ENCODE results near the gene PNPLA7. TPM values are rescaled to one million over a fixed set of nuclear protein-coding genes. Genes with fewer than 3 reads are reported as not detected.

Gene PNPLA7
- total RNA-seq, 4 donors from 2014 or later = 0.26 to 25.7 (median 3.4) TPM

DNA sequence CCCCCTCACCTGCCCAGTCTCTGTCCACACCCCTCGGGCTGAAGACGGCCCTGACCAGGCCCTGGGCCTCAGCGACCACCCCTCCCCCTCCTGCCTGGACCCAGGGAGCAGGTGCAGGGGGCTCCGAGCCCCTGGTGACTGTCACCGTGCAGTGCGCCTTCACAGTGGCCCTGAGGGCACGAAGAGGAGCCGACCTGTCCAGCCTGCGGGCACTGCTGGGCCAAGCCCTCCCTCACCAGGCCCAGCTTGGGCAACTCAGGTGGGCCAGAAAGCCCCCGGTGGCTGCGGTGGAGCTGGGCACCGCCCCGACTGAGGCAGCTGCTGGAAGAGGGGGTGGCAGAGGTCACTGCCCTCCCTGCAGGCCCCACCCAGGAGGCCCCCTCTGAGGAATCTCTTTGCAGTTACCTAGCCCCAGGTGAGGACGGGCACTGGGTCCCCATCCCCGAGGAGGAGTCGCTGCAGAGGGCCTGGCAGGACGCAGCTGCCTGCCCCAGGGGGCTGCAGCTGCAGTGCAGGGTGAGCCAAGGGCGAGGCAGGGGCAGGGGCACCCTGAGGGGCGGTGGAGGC is 116.8 kb downstream of the PNPLA7 start:
- H3K27ac ChIP-seq = no peak overlapping the region
- H3K36me3 ChIP-seq = no peaks in the 10 kb centered on the region
- no peaks in the 10 kb centered on the region for H3K27me3 ChIP-seq
- no peak for DNase-seq
- TF ChIP-seq, protein P1, sequence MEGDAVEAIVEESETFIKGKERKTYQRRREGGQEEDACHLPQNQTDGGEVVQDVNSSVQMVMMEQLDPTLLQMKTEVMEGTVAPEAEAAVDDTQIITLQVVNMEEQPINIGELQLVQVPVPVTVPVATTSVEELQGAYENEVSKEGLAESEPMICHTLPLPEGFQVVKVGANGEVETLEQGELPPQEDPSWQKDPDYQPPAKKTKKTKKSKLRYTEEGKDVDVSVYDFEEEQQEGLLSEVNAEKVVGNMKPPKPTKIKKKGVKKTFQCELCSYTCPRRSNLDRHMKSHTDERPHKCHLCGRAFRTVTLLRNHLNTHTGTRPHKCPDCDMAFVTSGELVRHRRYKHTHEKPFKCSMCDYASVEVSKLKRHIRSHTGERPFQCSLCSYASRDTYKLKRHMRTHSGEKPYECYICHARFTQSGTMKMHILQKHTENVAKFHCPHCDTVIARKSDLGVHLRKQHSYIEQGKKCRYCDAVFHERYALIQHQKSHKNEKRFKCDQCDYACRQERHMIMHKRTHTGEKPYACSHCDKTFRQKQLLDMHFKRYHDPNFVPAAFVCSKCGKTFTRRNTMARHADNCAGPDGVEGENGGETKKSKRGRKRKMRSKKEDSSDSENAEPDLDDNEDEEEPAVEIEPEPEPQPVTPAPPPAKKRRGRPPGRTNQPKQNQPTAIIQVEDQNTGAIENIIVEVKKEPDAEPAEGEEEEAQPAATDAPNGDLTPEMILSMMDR (IDR thresholded peaks at IDR 0.05) = no peak
- no peak for TF ChIP-seq POLR2A (IDR thresholded peaks at IDR 0.05)
- peaks cover 0 to 5% of the 10 kb centered on the region in 2 donors for H3K4me1 ChIP-seq
- no peak overlapping the region for H3K4me3 ChIP-seq
- no peaks in the 10 kb centered on the region for H3K9me3 ChIP-seq
- intact Hi-C loops (cut with DNase I; ENCODE audit: low total_unique reads) = no loop called here

DNA sequence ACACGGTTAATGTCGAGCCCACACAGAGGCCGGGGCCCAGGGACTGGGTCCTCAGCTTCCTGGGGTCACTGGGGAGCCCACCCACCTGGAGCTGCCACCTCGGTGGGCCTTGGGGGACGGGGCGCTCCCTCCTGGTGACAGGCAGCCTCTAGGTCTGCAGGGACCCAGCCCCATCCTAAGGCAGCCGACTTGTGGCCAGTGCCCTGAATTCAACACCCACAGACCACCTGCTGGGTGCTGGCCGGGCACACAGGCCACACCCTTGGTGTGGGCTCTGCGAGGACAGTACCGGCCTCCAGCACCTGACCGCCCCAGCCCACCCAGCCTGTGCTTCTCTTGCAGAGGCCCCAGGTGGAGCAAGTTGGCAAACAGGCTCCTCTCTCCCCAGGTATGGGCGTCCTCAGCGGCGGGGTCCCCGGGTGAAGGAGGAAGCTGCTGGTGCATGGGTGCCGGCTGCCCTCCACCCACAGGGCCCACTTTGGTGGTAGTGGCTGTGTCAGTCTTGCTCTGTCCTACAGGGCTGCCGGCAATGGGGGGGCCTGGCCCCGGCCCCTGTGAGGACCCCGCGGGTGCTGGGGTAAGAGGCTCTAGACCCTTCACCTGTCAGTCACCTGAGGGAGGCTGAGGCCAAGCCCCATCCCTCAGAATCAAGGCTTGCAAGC is 117.4 kb downstream of the PNPLA7 start:
- Histone ChIP-seq H3K27me3 (no peaks in the 10 kb centered on the region), H3K4me1 (peaks cover 0 to 5% of the 10 kb centered on the region in 2 donors), H3K9me3 (no peaks in the 10 kb centered on the region), H3K27ac (no peak overlapping the region), H3K4me3 (no peak overlapping the region), H3K36me3 (no peaks in the 10 kb centered on the region)
- TF ChIP-seq POLR2A (IDR thresholded peaks at IDR 0.05) = no peak
- TF ChIP-seq, protein P1 (IDR thresholded peaks at IDR 0.05) = no peak
- intact Hi-C loops (cut with DNase I; ENCODE audit: low total_unique reads) = no loop called here
- no peak for DNase-seq

DNA sequence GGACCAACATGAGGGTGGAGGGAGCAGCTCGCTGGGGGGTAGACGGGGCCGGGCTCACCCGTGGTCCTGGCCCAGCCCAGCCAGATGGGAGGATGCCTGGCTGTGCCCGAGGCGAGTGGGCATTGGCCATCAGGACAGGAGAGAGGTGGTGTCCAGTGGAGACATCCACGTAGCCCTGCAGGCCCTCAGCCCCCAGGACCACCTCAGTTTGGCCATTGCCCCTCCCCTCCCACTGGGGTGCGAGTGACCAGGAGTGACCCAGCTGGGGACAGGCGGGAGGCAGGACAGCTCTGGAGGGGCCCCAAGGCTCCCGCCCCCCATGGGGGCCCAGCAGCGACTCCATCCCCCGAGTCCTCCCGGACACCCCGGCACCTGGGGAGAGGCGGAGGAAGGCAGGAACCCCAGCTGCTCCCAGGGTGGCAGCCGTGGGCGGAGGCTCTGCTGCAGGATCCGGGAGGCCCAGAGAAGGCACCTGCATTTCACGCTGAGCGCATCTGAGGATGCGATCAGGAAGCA is 118.7 kb downstream of the PNPLA7 start:
- no peak for DNase-seq
- intact Hi-C loops (cut with DNase I; ENCODE audit: low total_unique reads) = no loop called here
- H3K4me1 ChIP-seq = peaks cover 0 to 5% of the 10 kb centered on the region in 2 donors
- H3K36me3 ChIP-seq = no peaks in the 10 kb centered on the region
- H3K9me3 ChIP-seq = no peaks in the 10 kb centered on the region
- no peaks in the 10 kb centered on the region for H3K27me3 ChIP-seq
- H3K27ac ChIP-seq = no peak overlapping the region
- no peak overlapping the region for H3K4me3 ChIP-seq
- TF ChIP-seq, protein P1 (IDR thresholded peaks at IDR 0.05) = no peak
- TF ChIP-seq POLR2A (IDR thresholded peaks at IDR 0.05) = no peak

DNA sequence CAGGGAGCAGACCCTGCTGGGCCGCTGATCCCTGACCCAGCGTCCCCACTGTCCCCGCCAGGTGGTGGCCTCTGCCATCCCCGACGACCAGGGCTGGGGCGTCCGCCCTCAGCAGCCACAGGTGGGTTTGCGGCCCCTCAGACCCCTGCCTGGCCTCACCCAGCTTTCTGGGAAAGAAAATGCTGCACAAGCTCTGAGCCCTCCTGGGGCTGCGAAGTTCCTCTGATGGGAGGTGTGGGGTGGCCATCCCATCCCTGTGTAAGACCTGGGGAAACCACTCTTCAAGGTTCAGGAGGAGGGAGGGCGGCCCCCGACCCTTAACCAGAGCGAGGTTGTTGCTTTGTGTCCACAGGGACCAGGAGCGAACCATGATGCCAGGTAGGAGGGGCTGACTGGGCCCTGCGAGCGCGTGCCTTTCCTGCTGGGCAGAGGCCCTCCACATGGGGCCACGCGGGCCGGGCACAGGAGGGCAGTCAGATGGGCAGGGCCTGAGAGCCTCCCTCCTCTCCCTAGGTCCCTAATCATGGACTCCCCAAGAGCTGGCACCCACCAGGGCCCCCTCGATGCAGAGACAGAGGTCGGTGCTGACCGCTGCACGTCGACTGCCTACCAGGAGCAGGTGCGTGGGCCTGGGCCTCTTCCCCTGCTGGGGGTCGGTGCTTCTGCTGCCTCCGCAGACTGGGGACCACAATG is 119.3 kb downstream of the PNPLA7 start:
- no peak overlapping the region for H3K27ac ChIP-seq
- no peaks in the 10 kb centered on the region for H3K9me3 ChIP-seq
- DNase-seq = no peak
- intact Hi-C loops (cut with DNase I; ENCODE audit: low total_unique reads) = no loop called here
- TF ChIP-seq, protein P1 (IDR thresholded peaks at IDR 0.05) = no peak
- no peak for TF ChIP-seq POLR2A (IDR thresholded peaks at IDR 0.05)
- peaks cover 0 to 4% of the 10 kb centered on the region in 2 donors for H3K4me1 ChIP-seq
- H3K4me3 ChIP-seq = no peak overlapping the region
- H3K36me3 ChIP-seq = no peaks in the 10 kb centered on the region
- no peaks in the 10 kb centered on the region for H3K27me3 ChIP-seq
